GM18867 (cell line): ENCODE data around the gene UBASH3A.

Experiments used
- ATAC-seq: cut with Tn5 transposase; IDR thresholded peaks from one replicate; pipeline ENCODE4 v1.9.1; 2021; ENCODE audit warnings: mild to moderate bottlenecking, moderate library complexity; ENCODE audit not compliant: unreplicated experiment

UBASH3A gene

GRCh38 chr21:42443876-42444744 is 40.4 kb downstream of the UBASH3A start:
- ATAC-seq = no peak

- ATAC-seq = no peak
Measured at GRCh38 chr21:42444745-42445059, 41.0 kb downstream of the UBASH3A start.

- ATAC-seq = no peak
Measured at GRCh38 chr21:42445311-42445710, 41.6 kb downstream of the UBASH3A start.

- ATAC-seq = no peak
Measured at GRCh38 chr21:42446531-42446930, 42.8 kb downstream of the UBASH3A start.

DNA sequence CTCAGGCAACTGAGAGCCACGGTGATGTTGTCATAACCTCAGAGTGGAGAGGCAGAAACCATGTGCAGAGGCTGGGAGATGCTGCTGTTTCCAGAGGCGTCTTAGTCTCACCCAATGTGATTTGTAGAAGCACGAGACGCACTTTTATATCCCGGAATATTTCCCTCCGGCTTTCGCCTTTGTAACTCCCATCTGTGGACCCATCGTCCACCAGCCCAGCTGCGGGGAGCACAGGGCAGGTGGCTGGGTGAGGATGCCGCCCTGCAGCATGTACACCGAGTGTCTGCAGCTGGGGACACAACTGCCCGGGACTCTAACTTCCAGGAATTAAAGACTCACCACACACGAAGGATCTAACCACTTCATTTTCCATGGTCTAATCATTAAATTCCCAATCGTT is 43.5 kb downstream of the UBASH3A start:
- no peak for ATAC-seq

- no peak for ATAC-seq
Measured at GRCh38 chr21:42447732-42448131, 44.0 kb downstream of the UBASH3A start.

- no peak for ATAC-seq
Measured at GRCh38 chr21:42448686-42449085, 45.0 kb downstream of the UBASH3A start.

DNA sequence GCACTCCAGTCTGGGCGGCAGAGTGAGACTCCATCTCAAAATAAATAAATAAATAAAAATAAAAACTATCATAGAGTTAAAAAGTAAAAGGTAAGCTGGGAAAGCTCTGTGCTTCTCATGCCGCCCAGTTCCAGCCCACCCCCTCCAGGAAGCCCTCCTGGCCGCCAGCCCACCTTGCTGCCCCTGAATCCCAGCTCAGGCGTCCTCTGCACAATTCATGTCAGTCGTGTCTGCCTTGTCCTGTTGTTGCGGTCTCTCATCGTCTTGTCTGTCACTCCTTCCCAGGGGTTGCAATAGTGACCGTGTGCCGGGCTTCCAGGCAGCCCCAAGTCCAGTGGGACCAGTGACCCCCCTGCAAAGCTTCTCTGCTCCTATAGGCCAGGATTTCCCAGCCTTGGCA is 48.2 kb downstream of the UBASH3A start:
- ATAC-seq = no peak

DNA sequence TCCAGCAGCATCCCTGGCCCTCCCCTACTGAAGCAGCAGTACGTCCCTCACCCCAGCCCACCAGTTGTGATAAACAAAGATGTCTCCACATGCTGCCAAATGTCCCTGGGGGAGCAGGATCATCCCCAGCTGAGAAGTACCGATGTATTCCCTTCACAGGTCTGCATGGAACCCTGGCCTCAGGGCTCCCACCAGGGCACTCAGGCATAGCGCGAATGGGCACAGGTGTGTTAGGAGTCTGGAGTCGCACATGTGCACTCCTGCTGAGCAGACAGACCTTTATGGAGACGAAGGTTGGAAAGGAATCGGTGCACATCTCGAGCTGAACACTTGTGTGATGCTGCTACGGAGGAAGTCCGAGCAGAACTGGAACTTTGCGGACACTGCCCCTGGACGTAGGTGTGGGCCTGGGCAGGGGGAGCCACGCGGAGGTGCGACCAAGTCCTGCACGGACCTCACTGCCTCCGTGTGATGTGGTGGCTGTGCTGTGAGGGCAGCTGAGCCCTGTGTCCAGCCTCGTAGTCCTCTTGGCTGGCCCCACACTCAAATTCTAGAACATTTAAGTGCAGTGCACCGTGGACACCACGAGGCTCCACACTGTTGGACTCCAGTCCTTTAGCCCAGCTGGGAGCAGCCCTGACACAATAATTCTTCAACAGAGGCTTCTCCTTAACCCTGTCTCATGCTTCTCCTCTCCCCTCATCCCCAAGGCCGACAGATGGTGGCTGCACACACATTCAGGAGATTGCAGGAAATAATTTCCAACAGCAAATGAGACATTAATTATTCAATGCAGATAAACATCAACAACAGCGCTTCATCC is 48.9 kb downstream of the UBASH3A start:
- ATAC-seq = no peak

DNA sequence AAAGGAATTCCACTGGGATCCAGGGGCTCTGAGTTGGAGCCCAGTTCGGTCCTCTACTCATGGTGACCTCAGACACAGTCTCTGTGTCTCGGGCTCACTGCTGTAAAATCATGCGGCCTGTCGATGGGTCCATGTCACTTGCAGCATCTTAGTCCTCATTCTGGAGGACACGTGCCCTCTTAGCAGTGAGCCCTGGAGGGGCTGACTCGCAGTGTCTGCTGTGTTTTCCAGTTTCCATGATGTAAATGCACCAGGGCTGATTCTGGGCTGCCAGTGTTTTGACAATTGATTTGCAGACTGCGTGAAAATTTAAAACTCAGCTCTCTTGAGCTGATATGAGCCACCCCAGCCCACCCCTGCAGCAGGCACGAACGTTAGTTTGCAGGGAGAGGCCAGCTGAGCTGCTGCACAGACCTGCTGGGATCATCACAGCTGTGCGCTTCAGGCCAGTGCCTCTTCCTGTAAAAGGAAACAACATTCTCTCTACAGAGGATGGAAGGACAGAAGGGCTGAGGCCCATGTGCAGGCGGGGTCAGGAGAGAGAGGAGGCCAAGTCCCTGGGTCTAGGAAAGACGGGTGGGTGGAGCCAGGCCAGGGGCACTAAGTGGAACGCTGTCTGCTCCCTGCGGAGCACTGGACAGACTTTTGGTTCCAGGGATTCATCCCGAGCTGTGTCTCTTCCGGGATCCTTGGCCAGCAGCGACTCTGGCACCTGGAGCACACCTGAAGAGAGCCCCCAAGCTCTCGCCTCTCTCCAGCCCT is 49.7 kb downstream of the UBASH3A start:
- no peak for ATAC-seq

- ATAC-seq = no peak
Measured at GRCh38 chr21:42453986-42454570, 50.4 kb downstream of the UBASH3A start.

GRCh38 chr21:42454786-42455185 is 51.1 kb downstream of the UBASH3A start:
- no peak for ATAC-seq

DNA sequence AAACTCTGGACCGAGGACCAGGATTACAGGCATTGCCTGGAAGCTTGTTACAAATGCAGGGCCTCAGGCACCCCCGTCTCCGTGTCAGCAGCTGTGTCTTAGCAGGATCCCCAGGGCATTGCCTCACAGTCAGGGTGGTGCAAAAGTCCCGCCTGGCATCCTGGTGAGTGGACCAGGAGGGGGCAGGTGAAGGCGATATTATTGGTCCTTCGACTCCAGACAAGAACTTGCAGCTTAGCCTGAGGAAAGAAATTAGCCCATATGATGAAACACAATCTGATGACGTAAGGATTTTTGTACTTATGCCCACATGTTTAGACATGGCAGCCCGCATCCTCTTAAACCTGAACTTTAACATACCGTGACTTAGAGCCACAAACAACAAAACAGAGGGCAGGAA is 51.5 kb downstream of the UBASH3A start:
- no peak for ATAC-seq

GRCh38 chr21:42455754-42456440 is 52.2 kb downstream of the UBASH3A start:
- no peak for ATAC-seq

- no peak for ATAC-seq
Measured at GRCh38 chr21:42456457-42456856, 52.8 kb downstream of the UBASH3A start.

- no peak for ATAC-seq
Measured at GRCh38 chr21:42459082-42459460, 55.4 kb downstream of the UBASH3A start.

DNA sequence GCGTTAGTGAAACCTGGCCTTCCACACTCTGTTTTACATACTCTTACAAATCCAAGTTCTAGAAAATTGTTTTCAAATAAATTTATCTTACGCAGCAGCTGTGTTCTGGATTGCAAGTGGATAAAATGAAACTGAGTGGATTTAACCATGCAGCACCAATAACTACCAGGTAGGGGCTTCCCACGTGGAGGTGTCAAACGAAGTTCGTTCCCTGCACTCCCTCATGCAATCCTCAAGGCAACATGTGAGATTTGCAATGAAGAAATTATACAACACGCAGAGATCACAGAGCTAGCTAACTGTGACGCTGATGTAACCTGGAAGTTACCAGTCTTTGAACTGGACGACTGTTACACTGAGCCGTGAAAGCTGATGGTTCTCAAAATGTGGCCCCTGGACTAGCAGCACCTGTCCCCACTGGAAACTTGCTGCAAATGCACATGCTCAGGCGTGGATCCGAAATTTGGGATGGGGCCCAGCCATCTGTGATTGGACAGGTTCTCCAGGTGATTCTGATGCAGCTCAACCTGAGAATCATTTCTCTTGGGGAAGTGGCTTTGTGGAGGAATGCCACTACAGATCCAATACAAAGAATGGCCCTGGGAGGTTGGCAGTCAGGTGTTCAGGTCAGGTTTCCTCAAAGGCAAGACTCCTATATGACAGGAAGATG is 56.0 kb downstream of the UBASH3A start:
- ATAC-seq = no peak

GRCh38 chr21:42460391-42461184 is 56.9 kb downstream of the UBASH3A start:
- ATAC-seq = peak; percentile 63

DNA sequence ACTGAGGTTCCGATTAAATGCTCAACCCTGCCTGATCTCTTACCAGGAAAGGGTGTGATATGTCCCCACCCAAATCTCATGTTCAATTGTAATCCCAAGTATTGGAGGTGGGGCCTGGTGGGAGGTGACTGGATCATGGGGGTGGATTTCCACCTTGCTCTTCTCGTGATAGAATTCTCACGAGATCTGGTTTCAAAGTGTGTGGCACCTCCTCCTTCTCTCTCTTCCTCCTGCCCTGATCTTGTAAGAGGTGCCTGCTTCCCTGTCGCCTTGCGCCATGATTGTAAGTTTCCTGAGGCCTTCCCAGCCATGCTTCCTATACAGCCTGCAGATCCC is 57.5 kb downstream of the UBASH3A start:
- ATAC-seq = no peak
